H1 (cell line): ENCODE results near the gene RD3L. TPM values are rescaled to one million over a fixed set of nuclear protein-coding genes. Genes with fewer than 3 reads are reported as not detected.

Experiments
- BCL11A ChIP-seq, 2 experiments: IDR thresholded peaks; one replicate each; pipeline ENCODE4 v1.6.1; 2011; ENCODE audit warnings: low read depth in 2 of 2, low read length in 2 of 2, mild to moderate bottlenecking in 2 of 2
- CBX8 ChIP-seq: fragments of 300-800, 300-1000 bp; sonication (generic); IDR thresholded peaks from 2 replicates; pipeline ENCODE4 v1.7.1; 2016; ENCODE audit warnings: low read depth, low read length, borderline replicate concordance
- E2F6 ChIP-seq: IDR thresholded peaks from 2 replicates; pipeline ENCODE4 v1.6.1; 2012; ENCODE audit warnings: inconsistent platforms
- GTF2F1 ChIP-seq: IDR thresholded peaks from 2 replicates; pipeline ENCODE4 v1.6.1; 2012; ENCODE audit warnings: low read depth, low read length, improper control_type of control experiment, borderline replicate concordance
- HDAC6 ChIP-seq: IDR thresholded peaks from one replicate; pipeline ENCODE4 v1.7.1; 2012; ENCODE audit warnings: low read depth, mild to moderate bottlenecking, inconsistent platforms, low read length, moderate library complexity
- POLR2AphosphoS5 ChIP-seq: IDR thresholded peaks from 2 replicates; pipeline ENCODE4 v1.6.1; 2011; ENCODE audit warnings: low read depth, low read length
- SIRT6 ChIP-seq: IDR thresholded peaks from one replicate; pipeline ENCODE4 v1.7.1; 2012; ENCODE audit warnings: low read length, inconsistent platforms
- TBP ChIP-seq: IDR thresholded peaks from 2 replicates; pipeline ENCODE4 v1.6.1; 2011; ENCODE audit warnings: low read depth, low read length, improper control_type of control experiment
- polyA plus RNA-seq, 7 experiments: library from polyadenylated mRNA; depleted of rRNA in 3 of 7; stranded (reverse) in 5 of 7; unstranded in 2 of 7; fragments of >200 nt in 5 of 7; fragments of 200-250 nt in 2 of 7; gene quantifications; 1 replicate in 5 of 7; 2 replicates in 1 of 7; 4 replicates in 1 of 7; pipeline versions ENCODE4 v1.2.1 to v1.2.3, GENCODE V29; 2011 to 2013; ENCODE audit warnings: missing spikeins in 2 of 7, mixed read lengths in 2 of 7
- total RNA-seq: library from RNA; stranded (reverse); fragmentation: NEBNext Ultra II Directional; extraction: Animal tissue kit (Norgen Biotek cat#: 25700); gene quantifications from 2 replicates; pipeline ENCODE4 v1.2.1, GENCODE V29; 2021

Gene RD3L
- total and polyA plus RNA-seq, 2 of the 8 experiments (the other 6 are each of a cell fraction or from before 2014, with no cell fraction given), result not detected

- no peak for TF ChIP-seq BCL11A (IDR thresholded peaks at IDR 0.05; ENCODE audit: low read depth in 2 of 2, low read length in 2 of 2)
- no peak for TF ChIP-seq HDAC6
- TF ChIP-seq SIRT6, result no peak
- TF ChIP-seq POLR2AphosphoS5, result no peak
- no peak for TF ChIP-seq TBP
- TF ChIP-seq GTF2F1, result no peak
- TF ChIP-seq CBX8, result no peak
- TF ChIP-seq E2F6, result no peak
- TF ChIP-seq, all 59 proteins: peak for 0
Measured at GRCh38 chr14:103908580-103908979, 33.7 kb downstream of the RD3L start (continued).
